IMR-90 (cell line): ENCODE results near the gene ASIC2. TPM values are rescaled to one million over a fixed set of nuclear protein-coding genes. Genes with fewer than 3 reads are reported as not detected.

Source experiments
- ATAC-seq: fragments of 200-7000 bp; cut with Tn5 transposase; 2 replicates; pipeline ENCODE4 v1.9.1; 2020; ENCODE audit warnings: low read depth, mild to moderate bottlenecking, moderate library complexity
- Bru-seq: library from RNA; stranded (reverse); fragments of 400-500 nt; gene quantifications from one replicate; lab custom pipeline; 2021; lab: Mats Ljungman, UMichigan
- BruChase-seq, 2 experiments: library from RNA; stranded (reverse); fragments of 400-500 nt; gene quantifications; one replicate each; lab custom pipeline; 2021; lab: Mats Ljungman, UMichigan
- BruUV-seq: library from RNA; stranded (reverse); fragments of 400-500 nt; replicated peaks from 2 replicates; lab custom pipeline; 2021; lab: Mats Ljungman, UMichigan
- CTCF ChIA-PET: fragments of 300-600 bp; formaldehyde crosslinking; extraction: SDS; loops from one replicate; lab custom pipeline; 2021; ENCODE audit warnings: antibody characterized with exemption; lab: Yijun Ruan, JAX
- POLR2A ChIA-PET: fragments of 300-600 bp; sonication (Branson Sonifier 250); formaldehyde crosslinking; loops from one replicate; lab custom pipeline; 2022; ENCODE audit warnings: antibody characterized with exemption; ENCODE audit not compliant: unreplicated experiment; lab: Charles Lee
- DNase-seq: peaks from one replicate; pipeline ENCODE4 v3.0.0; 2013
- H2AFZ ChIP-seq: replicated peaks from 2 replicates; pipeline ENCODE3; 2013; ENCODE audit warnings: low read length, mild to moderate bottlenecking; ENCODE audit not compliant: poor library complexity
- H2AK5ac ChIP-seq: 2 replicates; pipeline ENCODE4 v1.6.1; 2013; ENCODE audit warnings: low read depth, low read length, inconsistent platforms
- H2AK9ac ChIP-seq: replicated peaks from 2 replicates; pipeline ENCODE3; 2013; ENCODE audit warnings: mild to moderate bottlenecking, low read depth, low read length, moderate library complexity; ENCODE audit not compliant: poor library complexity
- H2BK120ac ChIP-seq: 2 replicates; pipeline ENCODE4 v1.6.1; 2013; ENCODE audit warnings: low read depth, low read length, inconsistent platforms
- H2BK15ac ChIP-seq: 3 replicates; pipeline ENCODE4 v1.6.1; 2013; ENCODE audit warnings: low read depth, low read length, inconsistent platforms
- H2BK20ac ChIP-seq: 2 replicates; pipeline ENCODE4 v1.6.1; 2013; ENCODE audit warnings: low read depth, mild to moderate bottlenecking, inconsistent platforms, low read length, moderate library complexity
- H2BK5ac ChIP-seq: 2 replicates; pipeline ENCODE4 v1.6.1; 2013; ENCODE audit warnings: mild to moderate bottlenecking, low read depth, low read length, inconsistent platforms; ENCODE audit not compliant: poor library complexity, severe bottlenecking
- H3K14ac ChIP-seq: replicated peaks from 2 replicates; pipeline ENCODE4 v1.6.1; 2013; ENCODE audit warnings: low read depth, low read length, inconsistent platforms
- H3K18ac ChIP-seq: 2 replicates; pipeline ENCODE4 v1.6.1; 2013; ENCODE audit warnings: low read depth, low read length, control low read depth
- H3K23ac ChIP-seq: 2 replicates; pipeline ENCODE4 v1.6.1; 2013; ENCODE audit warnings: low read depth, low read length, inconsistent platforms
- H3K27ac ChIP-seq: 2 replicates; pipeline ENCODE4 v1.5.1; 2013; ENCODE audit warnings: mild to moderate bottlenecking, control low read depth, low read length; ENCODE audit not compliant: insufficient read depth
- H3K27me3 ChIP-seq: 2 replicates; pipeline ENCODE4 v1.6.1; 2013; ENCODE audit warnings: low read length; ENCODE audit not compliant: control insufficient read depth, insufficient read depth
- H3K36me3 ChIP-seq: 2 replicates; pipeline ENCODE4 v1.6.1; 2013; ENCODE audit warnings: low read length, mixed read lengths; ENCODE audit not compliant: control insufficient read depth, insufficient read depth
- H3K4ac ChIP-seq: 2 replicates; pipeline ENCODE4 v1.6.1; 2013; ENCODE audit warnings: low read depth, low read length, inconsistent platforms
- H3K4me1 ChIP-seq: 2 replicates; pipeline ENCODE4 v1.6.1; 2013; ENCODE audit warnings: low read length, mixed read lengths; ENCODE audit not compliant: control insufficient read depth, insufficient read depth
- H3K4me2 ChIP-seq: 2 replicates; pipeline ENCODE4 v1.6.1; 2013; ENCODE audit warnings: low read depth, mild to moderate bottlenecking, control low read depth, low read length, moderate library complexity
- H3K4me3 ChIP-seq: 2 replicates; pipeline ENCODE4 v1.5.1; 2013; ENCODE audit warnings: low read depth, mild to moderate bottlenecking, control low read depth, low read length, moderate library complexity; ENCODE audit not compliant: insufficient read depth
- H3K56ac ChIP-seq: 2 replicates; pipeline ENCODE4 v1.6.1; 2013; ENCODE audit warnings: low read length, inconsistent platforms; ENCODE audit not compliant: insufficient read depth; ENCODE audit errors: extremely low read depth
- H3K79me1 ChIP-seq, 2 experiments: 2 replicates each; pipeline ENCODE4 v1.6.1; 2013; ENCODE audit warnings: low read length in 2 of 2, inconsistent platforms in 1 of 2, low read depth in 1 of 2
- H3K9ac ChIP-seq: 2 replicates; pipeline ENCODE4 v1.6.1; 2013; ENCODE audit warnings: low read depth, low read length, control low read depth
- H3K9me1 ChIP-seq: 2 replicates; pipeline ENCODE4 v1.6.1; 2013; ENCODE audit warnings: low read length, inconsistent platforms; ENCODE audit not compliant: insufficient read depth
- H3K9me3 ChIP-seq: 2 replicates; pipeline ENCODE4 v1.6.1; 2013; ENCODE audit warnings: low read length; ENCODE audit not compliant: control insufficient read depth, insufficient read depth
- H4K20me1 ChIP-seq: 2 replicates; pipeline ENCODE4 v1.6.1; 2013; ENCODE audit warnings: low read length, inconsistent platforms; ENCODE audit not compliant: insufficient read depth
- H4K5ac ChIP-seq: 2 replicates; pipeline ENCODE4 v1.6.1; 2013; ENCODE audit warnings: mild to moderate bottlenecking, low read depth, low read length, control low read depth
- H4K8ac ChIP-seq, 2 experiments: 2 replicates each; pipeline ENCODE4 v1.6.1; 2013; ENCODE audit warnings: low read depth in 2 of 2, low read length in 2 of 2, control low read depth in 1 of 2, inconsistent platforms in 1 of 2
- H4K91ac ChIP-seq: 2 replicates; pipeline ENCODE4 v1.6.1; 2013; ENCODE audit warnings: low read depth, low read length, inconsistent platforms; ENCODE audit not compliant: insufficient read depth
- FOS ChIP-seq: fragments of 150-350 bp; IDR thresholded peaks from 2 replicates; pipeline ENCODE4 v1.6.1; 2016; ENCODE audit warnings: low read depth, low read length
- WGBS, 2 experiments: methylation state at CpG; one replicate each; pipeline versions ENCODE4 v1.1.5 to v1.1.7; 2013; ENCODE audit warnings: missing lambda C conversion rate in 2 of 2; ENCODE audit not compliant: insufficient read length in 1 of 2; ENCODE audit errors: extremely low coverage in 2 of 2; 5-methylcytosine and 5-hydroxymethylcytosine counted together
- dilution Hi-C: fragments of 300-500 bp; cut with HindIII; formaldehyde crosslinking; loops from one replicate; pipeline ENCODE4 v1.14.3; 2018; ENCODE audit warnings: low sequenced_read_pairs; ENCODE audit not compliant: unreplicated experiment
- in situ Hi-C: fragments of 300-500 bp; cut with MboI; formaldehyde crosslinking; loops from 3 replicates; pipeline ENCODE4 v1.14.3; 2019; ENCODE audit warnings: low sequenced_read_pairs, inconsistent platforms, mixed read lengths
- intact Hi-C: fragments of 100-400 bp; cut with micrococcal nuclease; formaldehyde crosslinking; loops from 2 replicates; pipeline ENCODE4 v1.10.0; 2022
- long read RNA-seq: library from polyadenylated mRNA; unstranded; transcript quantifications from one replicate; pipeline ENCODE4 v2.0.0, GENCODE V29; 2021; ENCODE audit not compliant: unreplicated experiment
- polyA plus RNA-seq, 3 experiments: library from polyadenylated mRNA; depleted of rRNA; stranded (reverse); fragments of >200 nt; gene quantifications; 2 replicates each; pipeline ENCODE4 v1.2.3, GENCODE V29; 2012; ENCODE audit warnings: low replicate concordance in 1 of 3
- total RNA-seq: library from RNA; depleted of rRNA; stranded (reverse); fragments of >200 nt; gene quantifications from 2 replicates; pipeline ENCODE4 v1.2.3, GENCODE V29; 2012; rRNA removed
- TF ChIP-seq, protein P1 (sequence below): conservative IDR thresholded peaks from 2 replicates; pipeline ENCODE4 v1.5.1; 2012; ENCODE audit warnings: mild to moderate bottlenecking, low read depth, low read length, improper control_type of control experiment

Gene ASIC2
- under 0.01 TPM in 1 of 2 replicates, not detected in the other for total RNA-seq
- polyA plus RNA-seq (2012; rRNA removed) = 0.06 and 0.15 TPM in 2 replicates
- 0.05 TPM in 1 of 2 replicates, not detected in the other for polyA plus RNA-seq (2012; cell fraction: cytosol; rRNA removed)
- 0.02 and 0.05 TPM in 2 replicates for polyA plus RNA-seq (2012; cell fraction: nucleus; rRNA removed; ENCODE audit: low replicate concordance)
- percentile 28 among the genes with signal in this experiment for Bru-seq, nascent RNA
- BruChase-seq, experiment 1, labeled RNA remaining after a 6-hour chase = percentile 26 among the genes with signal in this experiment
- BruChase-seq, experiment 2, labeled RNA remaining after a 2-hour chase = percentile 31 among the genes with signal in this experiment
- long read RNA-seq, partial matches to known transcripts = 2 of 6 reads
- long read RNA-seq, other reads (novel, unspliced or antisense) = 2 of 6 reads

DNA sequence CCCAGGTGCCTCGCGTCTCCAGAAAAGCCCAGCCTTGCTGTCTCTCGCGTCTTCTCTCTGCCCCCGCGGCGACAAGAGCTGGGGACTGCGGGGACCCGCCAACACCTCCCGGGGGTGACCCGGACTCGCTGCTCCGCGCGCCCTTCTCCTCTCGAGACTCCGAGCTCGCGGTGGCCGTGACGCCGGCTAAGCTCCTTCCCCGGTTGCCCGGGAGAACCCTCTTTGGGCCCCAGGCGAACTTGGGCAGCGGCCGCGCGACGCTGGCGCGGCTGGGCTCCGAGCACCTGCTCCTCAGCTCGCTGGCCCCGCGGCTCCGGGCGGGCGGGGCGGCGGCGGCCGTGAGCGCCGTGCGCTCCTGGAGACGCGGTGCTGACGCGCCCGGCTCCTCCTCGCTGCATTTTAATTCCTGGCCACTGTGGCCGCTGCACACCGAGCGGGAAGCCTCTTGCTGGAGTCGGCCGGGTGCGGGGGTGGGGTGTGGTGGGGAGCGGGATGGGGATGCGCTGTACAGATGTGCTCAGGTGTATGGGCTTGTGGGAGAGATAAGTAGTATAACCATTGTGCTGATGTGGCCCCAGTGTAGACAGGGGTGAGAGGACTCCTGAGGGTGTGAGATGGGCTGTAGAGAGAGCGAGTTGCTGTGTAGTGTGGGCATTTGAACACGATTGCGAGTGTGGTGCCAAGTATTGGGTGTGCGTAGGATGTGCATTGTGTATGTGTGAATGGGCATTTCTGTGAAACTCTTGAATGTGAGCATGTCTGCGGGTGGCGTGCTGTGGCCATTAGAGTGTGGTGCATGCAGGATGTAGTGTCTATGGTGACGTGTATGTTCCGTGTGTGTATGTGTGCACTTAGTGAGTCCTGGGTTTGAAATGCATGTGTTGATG lies at the start of gene ASIC2:
Gene ASIC2 (minus strand): TSS at position 315 of the 887 bp plus-strand sequence.
- Histone ChIP-seq H2BK120ac (no peak within 1 kb of the TSS), H3K27ac (no peak within 1 kb of the TSS; the same call in 1 of the 2 replicates), H3K9ac (no peak within 1 kb of the TSS; the same call in 1 of the 2 replicates), H2BK5ac (no peak within 1 kb of the TSS), H2BK20ac (no peak within 1 kb of the TSS), H3K14ac (no peak within 1 kb of the TSS), H2AK9ac (no peak within 1 kb of the TSS), H2BK15ac (no peak within 1 kb of the TSS), H2AFZ (peak within 1 kb of the TSS; percentile 86), H4K91ac (no peak within 1 kb of the TSS), H3K56ac (no peak within 1 kb of the TSS), H3K4ac (no peak within 1 kb of the TSS), H3K9me1 (no peaks in the 10 kb centered on the region; the same call in 1 of the 2 replicates), H3K9me3 (no peaks in the 10 kb centered on the region), H3K4me2 (peak within 1 kb of the TSS; percentile 95), H3K18ac (no peak within 1 kb of the TSS), H4K8ac (no peak within 1 kb of the TSS), H3K79me1 (no peaks in the 10 kb centered on the region), H2AK5ac (no peak within 1 kb of the TSS), H3K36me3 (no peaks in the 10 kb centered on the region), H3K4me3 (peak within 1 kb of the TSS; percentile 52), H3K27me3 (peaks cover 23% of the 10 kb centered on the region), H3K23ac (no peak within 1 kb of the TSS), H4K20me1 (no peaks in the 10 kb centered on the region), H3K4me1 (no peaks in the 10 kb centered on the region; the same call in 1 of the 2 replicates), H4K5ac (no peak within 1 kb of the TSS)
- ChIA-PET CTCF (interaction anchor here (0.8 to 0.9 kb wide), 3 partner anchors 22 to 255 kb away, joined by 3 read pairs; no protein-coding TSS in a partner anchor), POLR2A (no interaction called here)
- in situ Hi-C loops (no loop called here), dilution Hi-C loops (no loop called here), intact Hi-C loops (loop anchor here (1.0 to 10.0 kb wide), 4 partner anchors 76 to 510 kb away; no protein-coding TSS in a partner anchor)
- no TSS peak for BruUV-seq
- TF ChIP-seq FOS = no peak
- TF ChIP-seq, protein P1, sequence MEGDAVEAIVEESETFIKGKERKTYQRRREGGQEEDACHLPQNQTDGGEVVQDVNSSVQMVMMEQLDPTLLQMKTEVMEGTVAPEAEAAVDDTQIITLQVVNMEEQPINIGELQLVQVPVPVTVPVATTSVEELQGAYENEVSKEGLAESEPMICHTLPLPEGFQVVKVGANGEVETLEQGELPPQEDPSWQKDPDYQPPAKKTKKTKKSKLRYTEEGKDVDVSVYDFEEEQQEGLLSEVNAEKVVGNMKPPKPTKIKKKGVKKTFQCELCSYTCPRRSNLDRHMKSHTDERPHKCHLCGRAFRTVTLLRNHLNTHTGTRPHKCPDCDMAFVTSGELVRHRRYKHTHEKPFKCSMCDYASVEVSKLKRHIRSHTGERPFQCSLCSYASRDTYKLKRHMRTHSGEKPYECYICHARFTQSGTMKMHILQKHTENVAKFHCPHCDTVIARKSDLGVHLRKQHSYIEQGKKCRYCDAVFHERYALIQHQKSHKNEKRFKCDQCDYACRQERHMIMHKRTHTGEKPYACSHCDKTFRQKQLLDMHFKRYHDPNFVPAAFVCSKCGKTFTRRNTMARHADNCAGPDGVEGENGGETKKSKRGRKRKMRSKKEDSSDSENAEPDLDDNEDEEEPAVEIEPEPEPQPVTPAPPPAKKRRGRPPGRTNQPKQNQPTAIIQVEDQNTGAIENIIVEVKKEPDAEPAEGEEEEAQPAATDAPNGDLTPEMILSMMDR = 0 out of 2 replicates have a peak, but pooled peaks have one; percentile 10
- 26% methylated on average over 19 of the region's 68 CpGs; no CpG with 5 or more reads in 1 of the 2 experiments for whole genome bisulfite sequencing, 2 experiments
- ATAC-seq = peak; percentile 52
- DNase-seq = peak; percentile 4
